Measurements from ENCODE around the gene RENBP.

Gene RENBP

DNA sequence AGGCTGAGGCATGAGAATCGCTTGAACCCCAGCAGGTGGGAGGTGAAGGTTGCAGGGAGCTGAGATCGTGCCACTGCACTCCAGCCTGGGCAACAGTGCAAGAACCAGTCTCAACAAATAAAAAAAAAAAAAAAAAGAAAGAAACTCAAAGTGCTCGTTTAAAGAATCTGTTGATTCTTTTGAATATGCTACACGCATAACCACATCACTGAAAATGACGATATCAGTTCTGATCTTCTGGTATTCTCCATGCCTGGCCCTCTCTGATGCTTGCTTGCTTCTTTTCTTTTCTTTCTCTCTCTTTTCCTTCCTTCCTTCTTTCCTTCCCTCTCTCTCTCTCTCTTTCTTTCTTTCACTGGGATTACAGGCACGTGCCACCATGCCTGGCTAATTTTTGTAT lies 32.6 kb downstream of the RENBP start:
- H3K27me3 ChIP-seq (ENCODE audit: control insufficient read depth, insufficient read depth, low read length): no peaks in the 10 kb centered on the region
- no peak overlapping the region for H3K27ac ChIP-seq (ENCODE audit: low read depth, low read length)
- peaks cover 10% of the 10 kb centered on the region; the same call in 1 of the 2 replicates for H3K4me1 ChIP-seq (ENCODE audit: control insufficient read depth, insufficient read depth, low read length)
- peaks cover 12% of the 10 kb centered on the region; the same call in 1 of the 2 replicates for H3K36me3 ChIP-seq (ENCODE audit: control insufficient read depth, insufficient read depth, low read length)
- no peak overlapping the region for H3K9ac ChIP-seq (ENCODE audit: low read length)
- H3K9me3 ChIP-seq (ENCODE audit: control insufficient read depth, insufficient read depth, low read depth, low read length): peaks cover 9% of the 10 kb centered on the region; the same call in 1 of the 2 replicates
- no peak overlapping the region for H3K4me3 ChIP-seq (ENCODE audit: low read depth, low read length)

DNA sequence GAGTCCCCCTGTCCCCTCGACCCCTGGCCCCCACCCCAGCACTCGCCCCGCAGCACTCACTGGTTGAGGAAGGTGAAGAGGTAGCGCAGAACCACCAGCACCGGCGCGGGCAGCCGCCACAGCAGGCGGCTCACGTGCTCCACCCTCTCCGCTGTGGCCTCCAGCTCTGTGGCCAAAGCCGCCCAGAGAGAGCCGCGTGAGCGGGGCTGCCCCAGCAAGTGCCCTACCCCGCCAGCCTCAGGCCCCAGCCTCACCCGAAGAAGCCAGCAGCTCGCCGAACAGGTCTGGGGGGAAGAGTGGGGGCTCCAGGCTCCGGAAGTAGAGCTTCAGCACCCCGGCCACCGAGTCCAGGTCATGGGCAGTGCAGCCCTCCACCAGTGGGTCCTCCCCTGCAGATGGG lies 34.0 kb downstream of the RENBP start:
- peaks cover 12% of the 10 kb centered on the region; the same call in 1 of the 2 replicates for H3K36me3 ChIP-seq (ENCODE audit: control insufficient read depth, insufficient read depth, low read length)
- peaks cover 10% of the 10 kb centered on the region; the same call in 1 of the 2 replicates for H3K4me1 ChIP-seq (ENCODE audit: control insufficient read depth, insufficient read depth, low read length)
- H3K9ac ChIP-seq (ENCODE audit: low read length): no peak overlapping the region
- peaks cover 16% of the 10 kb centered on the region; the same call in 1 of the 2 replicates for H3K9me3 ChIP-seq (ENCODE audit: control insufficient read depth, insufficient read depth, low read depth, low read length)
- no peak overlapping the region for H3K4me3 ChIP-seq (ENCODE audit: low read depth, low read length)
- no peaks in the 10 kb centered on the region for H3K27me3 ChIP-seq (ENCODE audit: control insufficient read depth, insufficient read depth, low read length)
- H3K27ac ChIP-seq (ENCODE audit: low read depth, low read length): no peak overlapping the region

DNA sequence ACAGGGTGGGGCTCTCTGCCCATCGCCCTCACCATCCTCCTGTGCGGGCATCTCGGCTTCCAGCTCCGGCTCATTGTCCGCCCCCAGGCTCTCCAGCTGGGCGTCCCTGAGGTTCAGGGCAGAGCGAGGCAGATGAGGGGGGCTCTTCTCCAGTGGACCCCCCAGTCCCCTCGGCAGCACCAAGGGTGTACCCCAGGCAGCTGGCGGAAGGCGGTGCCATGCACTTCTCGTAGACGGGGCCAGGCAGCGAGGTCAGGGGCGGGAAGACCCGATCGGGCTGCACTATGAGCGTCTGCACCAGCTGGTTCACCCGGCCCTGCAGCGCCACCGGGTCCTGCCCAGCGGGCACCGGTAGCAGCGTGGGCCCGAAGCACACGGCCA lies 34.5 kb downstream of the RENBP start:
- H3K9ac ChIP-seq (ENCODE audit: low read length): no peak overlapping the region
- H3K9me3 ChIP-seq (ENCODE audit: control insufficient read depth, insufficient read depth, low read depth, low read length): peaks cover 16% of the 10 kb centered on the region; the same call in 1 of the 2 replicates
- H3K27ac ChIP-seq (ENCODE audit: low read depth, low read length): no peak overlapping the region
- H3K4me3 ChIP-seq (ENCODE audit: low read depth, low read length): no peak overlapping the region
- H3K27me3 ChIP-seq (ENCODE audit: control insufficient read depth, insufficient read depth, low read length): no peaks in the 10 kb centered on the region
- H3K4me1 ChIP-seq (ENCODE audit: control insufficient read depth, insufficient read depth, low read length): peaks cover 10% of the 10 kb centered on the region; the same call in 1 of the 2 replicates
- H3K36me3 ChIP-seq (ENCODE audit: control insufficient read depth, insufficient read depth, low read length): peaks cover 12% of the 10 kb centered on the region; the same call in 1 of the 2 replicates

DNA sequence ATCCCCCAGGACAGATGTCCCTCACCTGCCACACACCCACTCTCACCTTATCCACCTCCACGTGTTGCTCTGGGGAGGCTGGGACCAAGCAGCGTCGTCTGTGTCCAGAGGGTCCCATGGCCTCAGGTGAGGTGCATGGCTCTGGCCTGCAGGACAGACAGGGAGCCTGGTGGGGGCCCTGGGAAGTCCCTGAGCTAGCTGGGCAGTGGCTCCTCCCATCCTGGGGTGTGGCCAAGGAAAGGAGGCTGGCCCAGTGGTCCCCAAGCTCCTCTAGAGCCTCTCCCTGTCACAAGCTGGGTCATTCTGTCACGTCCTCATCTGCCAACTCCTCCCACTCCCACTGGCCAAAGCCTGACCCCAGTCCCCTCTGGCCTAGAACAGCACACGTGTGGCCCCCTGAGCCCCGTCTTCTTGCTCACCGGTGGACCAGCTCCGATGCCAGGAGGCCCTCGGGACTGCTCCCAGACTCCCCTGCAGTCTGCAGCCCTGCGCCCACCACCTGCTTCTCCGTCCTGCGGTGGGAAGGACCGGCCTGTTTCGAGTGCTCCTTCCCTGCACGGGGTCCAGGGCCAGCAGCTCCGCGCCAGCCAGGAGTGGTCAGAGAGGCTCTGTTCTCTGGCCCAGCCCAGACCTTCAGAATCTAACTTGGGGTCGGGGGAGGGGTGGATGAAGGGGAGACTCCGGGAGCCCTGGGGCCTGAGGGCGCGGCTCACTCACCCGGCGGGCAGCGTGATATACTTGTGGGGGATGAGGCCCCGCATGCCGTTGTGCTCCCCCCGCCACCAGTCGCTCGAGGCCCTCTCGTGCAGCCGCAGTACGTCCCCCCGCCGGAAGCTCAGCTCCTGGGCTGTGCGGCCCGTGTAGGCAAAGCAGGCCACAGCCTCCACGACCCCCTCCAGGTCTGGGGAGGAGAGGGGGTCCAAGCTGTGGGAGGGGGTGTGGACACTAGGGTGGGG lies 35.1 kb downstream of the RENBP start:
- no peaks in the 10 kb centered on the region for H3K27me3 ChIP-seq (ENCODE audit: control insufficient read depth, insufficient read depth, low read length)
- no peak overlapping the region for H3K9ac ChIP-seq (ENCODE audit: low read length)
- peaks cover 9% of the 10 kb centered on the region; the same call in 1 of the 2 replicates for H3K36me3 ChIP-seq (ENCODE audit: control insufficient read depth, insufficient read depth, low read length)
- H3K9me3 ChIP-seq (ENCODE audit: control insufficient read depth, insufficient read depth, low read depth, low read length): peaks cover 17% of the 10 kb centered on the region; the same call in 1 of the 2 replicates
- H3K27ac ChIP-seq (ENCODE audit: low read depth, low read length): no peak overlapping the region
- peaks cover 11% of the 10 kb centered on the region; the same call in 1 of the 2 replicates for H3K4me1 ChIP-seq (ENCODE audit: control insufficient read depth, insufficient read depth, low read length)
- H3K4me3 ChIP-seq (ENCODE audit: low read depth, low read length): no peak overlapping the region

DNA sequence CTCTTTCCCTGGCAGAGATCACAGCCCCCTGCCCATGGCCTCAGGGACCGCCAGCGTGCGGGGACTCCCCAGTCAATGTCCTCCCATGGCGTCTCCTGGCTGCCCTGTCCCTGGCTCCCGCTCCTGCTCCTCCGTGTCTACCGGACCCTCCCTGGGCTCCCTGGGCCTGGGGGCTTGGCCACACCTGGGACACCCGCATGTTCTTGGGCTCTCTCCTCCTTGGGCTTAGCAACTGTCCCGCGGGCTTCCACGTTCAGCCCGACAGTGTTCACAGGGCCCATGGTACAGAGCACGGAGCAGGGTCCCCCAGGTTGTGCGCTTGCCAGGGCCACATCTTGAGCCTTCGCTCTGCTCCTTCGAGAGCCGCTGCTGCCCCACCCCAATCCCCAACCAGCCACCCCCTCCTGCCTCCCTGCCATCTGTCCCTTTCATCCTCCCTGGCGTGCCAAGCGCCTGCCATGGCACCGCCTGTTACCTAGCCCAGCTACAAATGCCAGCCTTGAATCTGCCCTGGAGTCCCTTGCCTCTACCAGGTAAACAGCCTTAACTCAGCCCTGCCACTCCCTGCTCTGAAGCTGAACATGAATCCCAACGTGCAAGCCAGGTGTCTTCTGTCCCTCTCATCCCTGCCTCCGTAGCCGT lies 36.1 kb downstream of the RENBP start:
- peaks cover 14% of the 10 kb centered on the region; the same call in 1 of the 2 replicates for H3K9me3 ChIP-seq (ENCODE audit: control insufficient read depth, insufficient read depth, low read depth, low read length)
- H3K27ac ChIP-seq (ENCODE audit: low read depth, low read length): no peak overlapping the region
- no peaks in the 10 kb centered on the region for H3K27me3 ChIP-seq (ENCODE audit: control insufficient read depth, insufficient read depth, low read length)
- peaks cover 6% of the 10 kb centered on the region; the same call in 1 of the 2 replicates for H3K36me3 ChIP-seq (ENCODE audit: control insufficient read depth, insufficient read depth, low read length)
- peaks cover 17% of the 10 kb centered on the region; the same call in 1 of the 2 replicates for H3K4me1 ChIP-seq (ENCODE audit: control insufficient read depth, insufficient read depth, low read length)
- no peak overlapping the region for H3K4me3 ChIP-seq (ENCODE audit: low read depth, low read length)
- no peak overlapping the region for H3K9ac ChIP-seq (ENCODE audit: low read length)

DNA sequence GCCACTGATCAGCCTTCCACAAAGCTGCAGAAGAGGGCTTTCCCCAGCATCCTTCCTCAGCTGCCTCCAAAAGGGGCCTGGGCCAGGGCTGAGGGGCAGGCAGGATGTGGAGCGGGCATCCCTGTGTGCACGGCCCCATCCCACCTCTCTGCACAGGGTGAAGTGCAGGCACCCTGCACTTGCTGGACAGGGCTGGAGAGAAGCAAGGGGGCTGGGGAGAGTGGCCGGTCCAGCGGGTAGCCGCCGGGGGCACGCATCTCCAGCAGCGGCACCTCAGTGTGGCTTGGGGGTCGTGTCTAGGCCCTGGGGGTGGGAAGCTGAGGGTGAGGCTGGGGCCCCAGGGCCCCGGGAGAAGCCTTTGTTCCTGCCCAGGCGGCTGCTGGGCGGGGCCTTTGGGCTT lies 37.0 kb downstream of the RENBP start:
- Histone ChIP-seq H3K36me3 (ENCODE audit: control insufficient read depth, insufficient read depth, low read length) (peaks cover 3% of the 10 kb centered on the region; the same call in 1 of the 2 replicates), H3K9ac (ENCODE audit: low read length) (no peak overlapping the region)

DNA sequence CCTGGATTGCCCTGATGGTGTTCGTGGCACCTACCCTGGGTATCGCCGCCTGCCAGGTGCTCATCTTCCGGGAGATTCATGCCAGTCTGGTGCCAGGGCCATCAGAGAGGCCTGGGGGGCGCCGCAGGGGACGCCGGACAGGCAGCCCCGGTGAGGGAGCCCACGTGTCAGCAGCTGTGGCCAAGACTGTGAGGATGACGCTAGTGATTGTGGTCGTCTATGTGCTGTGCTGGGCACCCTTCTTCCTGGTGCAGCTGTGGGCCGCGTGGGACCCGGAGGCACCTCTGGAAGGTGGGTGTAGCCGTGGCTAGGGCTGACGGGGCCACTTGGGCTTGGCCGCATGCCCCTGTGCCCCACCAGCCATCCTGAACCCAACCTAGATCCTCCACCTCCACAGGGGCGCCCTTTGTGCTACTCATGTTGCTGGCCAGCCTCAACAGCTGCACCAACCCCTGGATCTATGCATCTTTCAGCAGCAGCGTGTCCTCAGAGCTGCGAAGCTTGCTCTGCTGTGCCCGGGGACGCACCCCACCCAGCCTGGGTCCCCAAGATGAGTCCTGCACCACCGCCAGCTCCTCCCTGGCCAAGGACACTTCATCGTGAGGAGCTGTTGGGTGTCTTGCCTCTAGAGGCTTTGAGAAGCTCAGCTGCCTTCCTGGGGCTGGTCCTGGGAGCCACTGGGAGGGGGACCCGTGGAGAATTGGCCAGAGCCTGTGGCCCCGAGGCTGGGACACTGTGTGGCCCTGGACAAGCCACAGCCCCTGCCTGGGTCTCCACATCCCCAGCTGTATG lies 38.1 kb downstream of the RENBP start:
- Histone ChIP-seq H3K27me3 (ENCODE audit: control insufficient read depth, insufficient read depth, low read length) (no peaks in the 10 kb centered on the region), H3K4me1 (ENCODE audit: control insufficient read depth, insufficient read depth, low read length) (peaks cover 30% of the 10 kb centered on the region; the same call in 1 of the 2 replicates), H3K9ac (ENCODE audit: low read length) (no peak overlapping the region), H3K27ac (ENCODE audit: low read depth, low read length) (no peak overlapping the region), H3K4me3 (ENCODE audit: low read depth, low read length) (no peak overlapping the region), H3K36me3 (ENCODE audit: control insufficient read depth, insufficient read depth, low read length) (peaks cover 3% of the 10 kb centered on the region; the same call in 1 of the 2 replicates), H3K9me3 (ENCODE audit: control insufficient read depth, insufficient read depth, low read depth, low read length) (peaks cover 17% of the 10 kb centered on the region; the same call in 1 of the 2 replicates)

More for the DNA sequence above, 37.0 kb downstream of the RENBP start:
- H3K27ac ChIP-seq (ENCODE audit: low read depth, low read length): no peak overlapping the region
- no peak overlapping the region for H3K4me3 ChIP-seq (ENCODE audit: low read depth, low read length)
- H3K4me1 ChIP-seq (ENCODE audit: control insufficient read depth, insufficient read depth, low read length): peaks cover 19% of the 10 kb centered on the region; the same call in 1 of the 2 replicates
- peaks cover 17% of the 10 kb centered on the region; the same call in 1 of the 2 replicates for H3K9me3 ChIP-seq (ENCODE audit: control insufficient read depth, insufficient read depth, low read depth, low read length)
- H3K27me3 ChIP-seq (ENCODE audit: control insufficient read depth, insufficient read depth, low read length): no peaks in the 10 kb centered on the region

DNA sequence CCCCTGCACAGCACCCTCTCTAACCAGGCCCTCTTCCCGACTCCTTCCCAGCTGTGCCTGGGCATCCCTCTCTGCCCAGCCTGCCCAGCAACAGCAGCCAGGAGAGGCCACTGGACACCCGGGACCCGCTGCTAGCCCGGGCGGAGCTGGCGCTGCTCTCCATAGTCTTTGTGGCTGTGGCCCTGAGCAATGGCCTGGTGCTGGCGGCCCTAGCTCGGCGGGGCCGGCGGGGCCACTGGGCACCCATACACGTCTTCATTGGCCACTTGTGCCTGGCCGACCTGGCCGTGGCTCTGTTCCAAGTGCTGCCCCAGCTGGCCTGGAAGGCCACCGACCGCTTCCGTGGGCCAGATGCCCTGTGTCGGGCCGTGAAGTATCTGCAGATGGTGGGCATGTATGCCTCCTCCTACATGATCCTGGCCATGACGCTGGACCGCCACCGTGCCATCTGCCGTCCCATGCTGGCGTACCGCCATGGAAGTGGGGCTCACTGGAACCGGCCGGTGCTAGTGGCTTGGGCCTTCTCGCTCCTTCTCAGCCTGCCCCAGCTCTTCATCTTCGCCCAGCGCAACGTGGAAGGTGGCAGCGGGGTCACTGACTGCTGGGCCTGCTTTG lies 38.9 kb downstream of the RENBP start:
- no peak overlapping the region for H3K9ac ChIP-seq (ENCODE audit: low read length)
- H3K36me3 ChIP-seq (ENCODE audit: control insufficient read depth, insufficient read depth, low read length): peaks cover 3% of the 10 kb centered on the region; the same call in 1 of the 2 replicates
- peaks cover 17% of the 10 kb centered on the region; the same call in 1 of the 2 replicates for H3K9me3 ChIP-seq (ENCODE audit: control insufficient read depth, insufficient read depth, low read depth, low read length)
- no peak overlapping the region for H3K27ac ChIP-seq (ENCODE audit: low read depth, low read length)
- peaks cover 35% of the 10 kb centered on the region; the same call in 1 of the 2 replicates for H3K4me1 ChIP-seq (ENCODE audit: control insufficient read depth, insufficient read depth, low read length)
- H3K27me3 ChIP-seq (ENCODE audit: control insufficient read depth, insufficient read depth, low read length): no peaks in the 10 kb centered on the region
- no peak overlapping the region for H3K4me3 ChIP-seq (ENCODE audit: low read depth, low read length)

DNA sequence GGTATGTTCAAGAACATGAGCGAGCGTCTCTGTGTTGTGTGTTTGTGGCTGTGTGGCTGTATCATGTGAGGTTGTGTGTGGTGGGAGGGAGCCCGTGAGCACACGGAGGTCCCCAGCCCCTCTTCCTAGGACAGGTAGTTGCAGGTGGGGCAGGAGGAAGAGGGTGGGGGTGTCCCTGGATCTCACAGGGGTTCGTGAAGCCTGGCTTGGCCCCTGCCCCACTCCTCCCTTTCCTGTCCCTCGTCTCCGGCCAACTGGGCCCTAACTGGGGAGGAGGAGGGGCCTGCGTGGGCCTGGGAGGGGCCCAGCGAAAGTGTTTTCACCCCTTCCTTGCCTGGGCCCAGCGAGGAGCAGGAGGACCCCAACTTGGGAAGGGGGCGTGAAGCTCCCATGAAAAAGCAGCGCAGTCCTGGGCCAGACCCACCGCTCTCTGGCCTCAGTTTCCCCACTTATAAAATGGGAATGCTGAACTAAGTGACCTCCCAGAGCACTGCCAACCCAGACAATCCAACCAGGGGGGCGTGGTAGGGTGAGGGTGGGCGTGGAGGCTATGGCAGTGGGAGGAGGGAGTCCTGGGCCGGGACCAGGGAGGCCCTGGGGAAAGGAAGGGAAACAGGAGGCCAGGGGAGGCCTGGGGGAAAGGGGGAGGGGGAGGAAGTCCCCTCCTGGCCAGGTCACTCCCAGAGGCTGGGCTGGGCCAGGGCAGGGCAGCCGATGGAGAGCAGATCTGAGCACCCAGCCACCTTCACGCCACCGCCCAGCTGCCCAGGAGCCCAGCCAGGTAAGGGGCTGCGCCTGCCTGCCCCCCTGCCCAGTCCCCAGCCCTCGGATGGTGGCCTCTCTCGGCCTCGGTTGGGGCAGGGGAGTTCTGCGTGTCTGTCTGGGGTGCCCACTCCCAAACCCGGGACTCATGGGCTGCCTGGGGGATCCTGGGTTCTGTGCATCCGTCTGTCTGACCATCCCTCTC lies 40.2 kb downstream of the RENBP start, which contains the start of gene AVPR2:
Gene AVPR2, plus strand, starts transcription at position 683 of the 967 bp plus-strand sequence. CDS start 473 bp downstream, outside the sequence.
- Histone ChIP-seq H3K27me3 (ENCODE audit: control insufficient read depth, insufficient read depth, low read length) (no peaks in the 10 kb centered on the region), H3K4me3 (ENCODE audit: low read depth, low read length) (no peak within 1 kb of the TSS), H3K9me3 (ENCODE audit: control insufficient read depth, insufficient read depth, low read depth, low read length) (peaks cover 17% of the 10 kb centered on the region; the same call in 1 of the 2 replicates), H3K27ac (ENCODE audit: low read depth, low read length) (no peak within 1 kb of the TSS), H3K36me3 (ENCODE audit: control insufficient read depth, insufficient read depth, low read length) (peaks cover 3% of the 10 kb centered on the region; the same call in 1 of the 2 replicates), H3K9ac (ENCODE audit: low read length) (no peak within 1 kb of the TSS), H3K4me1 (ENCODE audit: control insufficient read depth, insufficient read depth, low read length) (peaks cover 36% of the 10 kb centered on the region; the same call in 1 of the 2 replicates)
